ENCODE results near the gene HOXB1. TPM values are rescaled to one million over a fixed set of nuclear protein-coding genes. Genes with fewer than 3 reads are reported as not detected.
"Not testable (repeated sequence)": the region's sequence is repeated elsewhere in the genome, so short reads cannot be mapped to it uniquely, and the experiment has no call there.

Gene HOXB1
- total RNA-seq, 1 donor from 2014 or later: not detected

DNA sequence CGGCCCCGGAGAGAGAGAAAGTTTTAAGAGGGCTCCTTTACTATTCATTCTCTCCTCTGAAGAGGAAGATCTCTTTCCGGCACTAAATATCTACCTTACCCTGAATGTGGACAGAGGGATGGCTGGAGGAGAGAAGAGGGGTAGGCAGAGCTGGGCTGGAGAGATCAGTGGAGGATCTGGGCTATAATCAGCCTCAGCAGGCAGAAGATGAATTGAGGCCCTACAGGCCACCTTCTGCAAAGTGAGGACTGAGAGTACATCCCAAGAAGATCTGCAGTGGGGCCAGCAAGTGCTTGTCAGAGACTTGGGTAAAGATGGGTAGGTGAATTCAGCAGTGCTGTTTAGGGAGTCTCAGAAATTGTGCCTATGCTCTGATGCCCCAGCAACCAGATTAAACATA, 6.5 kb upstream of the HOXB1 start:
- no peak for DNase-seq (ENCODE audit: low spot score)
- H3K9me3 Mint-ChIP-seq (ENCODE audit: unreplicated experiment): no peaks in the 10 kb centered on the region
- H3K27me3 Mint-ChIP-seq (ENCODE audit: unreplicated experiment): peaks cover 8% of the 10 kb centered on the region
- no peak overlapping the region for H3K4me3 Mint-ChIP-seq (ENCODE audit: unreplicated experiment)
- peaks cover 10% of the 10 kb centered on the region for H3K4me1 Mint-ChIP-seq (ENCODE audit: unreplicated experiment)
- H3K27ac Mint-ChIP-seq (ENCODE audit: unreplicated experiment): no peak overlapping the region
- TF ChIP-seq, protein P1, sequence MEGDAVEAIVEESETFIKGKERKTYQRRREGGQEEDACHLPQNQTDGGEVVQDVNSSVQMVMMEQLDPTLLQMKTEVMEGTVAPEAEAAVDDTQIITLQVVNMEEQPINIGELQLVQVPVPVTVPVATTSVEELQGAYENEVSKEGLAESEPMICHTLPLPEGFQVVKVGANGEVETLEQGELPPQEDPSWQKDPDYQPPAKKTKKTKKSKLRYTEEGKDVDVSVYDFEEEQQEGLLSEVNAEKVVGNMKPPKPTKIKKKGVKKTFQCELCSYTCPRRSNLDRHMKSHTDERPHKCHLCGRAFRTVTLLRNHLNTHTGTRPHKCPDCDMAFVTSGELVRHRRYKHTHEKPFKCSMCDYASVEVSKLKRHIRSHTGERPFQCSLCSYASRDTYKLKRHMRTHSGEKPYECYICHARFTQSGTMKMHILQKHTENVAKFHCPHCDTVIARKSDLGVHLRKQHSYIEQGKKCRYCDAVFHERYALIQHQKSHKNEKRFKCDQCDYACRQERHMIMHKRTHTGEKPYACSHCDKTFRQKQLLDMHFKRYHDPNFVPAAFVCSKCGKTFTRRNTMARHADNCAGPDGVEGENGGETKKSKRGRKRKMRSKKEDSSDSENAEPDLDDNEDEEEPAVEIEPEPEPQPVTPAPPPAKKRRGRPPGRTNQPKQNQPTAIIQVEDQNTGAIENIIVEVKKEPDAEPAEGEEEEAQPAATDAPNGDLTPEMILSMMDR (IDR thresholded peaks at IDR 0.05; ENCODE audit: unreplicated experiment): no peak
- no peaks in the 10 kb centered on the region for H3K36me3 Mint-ChIP-seq (ENCODE audit: low read depth, unreplicated experiment)

- not testable (repeated sequence) for H3K27ac Mint-ChIP-seq (ENCODE audit: unreplicated experiment); H3K4me3 Mint-ChIP-seq (ENCODE audit: unreplicated experiment); DNase-seq (ENCODE audit: low spot score); H3K36me3 Mint-ChIP-seq (ENCODE audit: low read depth, unreplicated experiment); H3K4me1 Mint-ChIP-seq (ENCODE audit: unreplicated experiment); H3K9me3 Mint-ChIP-seq (ENCODE audit: unreplicated experiment)
- H3K27me3 Mint-ChIP-seq (ENCODE audit: unreplicated experiment): peaks cover 14% of the 10 kb centered on the region
These were observed 5.2 kb upstream of the HOXB1 start for GRCh38 chr17:48535793-48536559.

DNA sequence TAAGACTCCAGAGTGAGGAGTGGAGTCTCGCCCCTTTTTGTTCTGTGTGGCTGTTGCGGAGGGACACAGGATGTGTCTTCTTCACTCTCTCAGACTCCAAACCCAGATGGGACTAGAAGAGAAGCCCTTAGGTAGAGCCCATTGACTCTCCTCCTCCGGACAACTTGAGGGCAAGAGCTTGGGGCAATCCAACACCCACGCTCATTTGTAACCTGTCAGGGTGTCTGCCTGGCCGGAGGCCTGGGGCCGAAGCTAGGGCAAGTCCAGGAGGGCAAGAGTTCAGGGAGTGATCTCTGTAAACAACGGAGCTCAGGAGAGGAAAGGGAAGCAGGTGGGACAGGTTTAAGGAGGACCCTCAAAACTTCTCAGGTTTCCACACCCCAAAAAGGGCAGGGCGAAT, 1.4 kb upstream of the HOXB1 start:
- TF ChIP-seq, protein P1 (IDR thresholded peaks at IDR 0.05; ENCODE audit: unreplicated experiment): no peak
- no peaks in the 10 kb centered on the region for H3K9me3 Mint-ChIP-seq (ENCODE audit: unreplicated experiment)
- peaks cover 17% of the 10 kb centered on the region for H3K27me3 Mint-ChIP-seq (ENCODE audit: unreplicated experiment)
- no peaks in the 10 kb centered on the region for H3K36me3 Mint-ChIP-seq (ENCODE audit: low read depth, unreplicated experiment)
- no peak overlapping the region for H3K4me3 Mint-ChIP-seq (ENCODE audit: unreplicated experiment)
- H3K27ac Mint-ChIP-seq (ENCODE audit: unreplicated experiment): no peak overlapping the region
- peaks cover 6% of the 10 kb centered on the region for H3K4me1 Mint-ChIP-seq (ENCODE audit: unreplicated experiment)
- no peak for DNase-seq (ENCODE audit: low spot score)

- no peak overlapping the region for H3K4me3 Mint-ChIP-seq (ENCODE audit: unreplicated experiment)
These were observed 464 bp downstream of the HOXB1 start for GRCh38 chr17:48530208-48530886.

GRCh38 chr17:48529683-48530009, 1.2 kb downstream of the HOXB1 start:
- Mint-ChIP-seq H3K4me1 (ENCODE audit: unreplicated experiment) (peaks cover 21% of the 10 kb centered on the region), H3K4me3 (ENCODE audit: unreplicated experiment) (no peak overlapping the region), H3K27ac (ENCODE audit: unreplicated experiment) (no peak overlapping the region), H3K27me3 (ENCODE audit: unreplicated experiment) (peaks cover 24% of the 10 kb centered on the region), H3K36me3 (ENCODE audit: low read depth, unreplicated experiment) (no peaks in the 10 kb centered on the region), H3K9me3 (ENCODE audit: unreplicated experiment) (no peaks in the 10 kb centered on the region)
- TF ChIP-seq, protein P1 (IDR thresholded peaks at IDR 0.05; ENCODE audit: unreplicated experiment): no peak
- no peak for DNase-seq (ENCODE audit: low spot score)

More at GRCh38 chr17:48530208-48530886, 464 bp downstream of the HOXB1 start:
- no peak for DNase-seq (ENCODE audit: low spot score)
- no peak overlapping the region for H3K27ac Mint-ChIP-seq (ENCODE audit: unreplicated experiment)
- TF ChIP-seq, protein P1 (IDR thresholded peaks at IDR 0.05; ENCODE audit: unreplicated experiment): no peak
- H3K36me3 Mint-ChIP-seq (ENCODE audit: low read depth, unreplicated experiment): no peaks in the 10 kb centered on the region
- H3K27me3 Mint-ChIP-seq (ENCODE audit: unreplicated experiment): peaks cover 24% of the 10 kb centered on the region
- peaks cover 16% of the 10 kb centered on the region for H3K4me1 Mint-ChIP-seq (ENCODE audit: unreplicated experiment)
- H3K9me3 Mint-ChIP-seq (ENCODE audit: unreplicated experiment): no peaks in the 10 kb centered on the region
